Gastrocnemius medialis (tissue), 4 donors: ENCODE data around the gene SHROOM3.

Source experiments
- POLR2A ChIP-seq, 2 donors: fragments of 450-650 bp; IDR thresholded peaks; one replicate each; pipeline ENCODE4 v1.6.1; 2017; ENCODE audit warnings: antibody characterized with exemption in 2 of 2, mild to moderate bottlenecking in 2 of 2, moderate library complexity in 2 of 2
- TF ChIP-seq, protein P1 (sequence below), 5 experiments: fragments of 450-650 bp in 3 of 5; fragments of 200-600 bp in 2 of 5; sonication (generic) in 2 of 5; IDR thresholded peaks in 4 of 5; conservative IDR thresholded peaks in 1 of 5; 1 replicate in 4 of 5; 2 replicates in 1 of 5; pipeline ENCODE4 v1.5.1; 2016 to 2019; ENCODE audit warnings: antibody characterized with exemption in 5 of 5, mild to moderate bottlenecking in 3 of 5, moderate library complexity in 3 of 5

GRCh38 chr4:76800902-76801301 is 365.9 kb downstream of the SHROOM3 start:
- TF ChIP-seq, protein P1, sequence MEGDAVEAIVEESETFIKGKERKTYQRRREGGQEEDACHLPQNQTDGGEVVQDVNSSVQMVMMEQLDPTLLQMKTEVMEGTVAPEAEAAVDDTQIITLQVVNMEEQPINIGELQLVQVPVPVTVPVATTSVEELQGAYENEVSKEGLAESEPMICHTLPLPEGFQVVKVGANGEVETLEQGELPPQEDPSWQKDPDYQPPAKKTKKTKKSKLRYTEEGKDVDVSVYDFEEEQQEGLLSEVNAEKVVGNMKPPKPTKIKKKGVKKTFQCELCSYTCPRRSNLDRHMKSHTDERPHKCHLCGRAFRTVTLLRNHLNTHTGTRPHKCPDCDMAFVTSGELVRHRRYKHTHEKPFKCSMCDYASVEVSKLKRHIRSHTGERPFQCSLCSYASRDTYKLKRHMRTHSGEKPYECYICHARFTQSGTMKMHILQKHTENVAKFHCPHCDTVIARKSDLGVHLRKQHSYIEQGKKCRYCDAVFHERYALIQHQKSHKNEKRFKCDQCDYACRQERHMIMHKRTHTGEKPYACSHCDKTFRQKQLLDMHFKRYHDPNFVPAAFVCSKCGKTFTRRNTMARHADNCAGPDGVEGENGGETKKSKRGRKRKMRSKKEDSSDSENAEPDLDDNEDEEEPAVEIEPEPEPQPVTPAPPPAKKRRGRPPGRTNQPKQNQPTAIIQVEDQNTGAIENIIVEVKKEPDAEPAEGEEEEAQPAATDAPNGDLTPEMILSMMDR (IDR thresholded peaks at IDR 0.05 in 4 of 5, conservative IDR thresholded peaks at IDR 0.05 in 1 of 5) = no peak
- TF ChIP-seq POLR2A (IDR thresholded peaks at IDR 0.05) = no peak
